Activated naive CD8-positive, alpha-beta T cell (primary cell): ENCODE data around the gene GPSM3.

Experiments
- H3K27ac Mint-ChIP-seq: one replicate; pipeline ENCODE4 v1.8.0; 2021; ENCODE audit warnings: mixed read lengths
- H3K27me3 Mint-ChIP-seq: one replicate; pipeline ENCODE4 v1.8.0; 2021; ENCODE audit warnings: mixed read lengths
- H3K36me3 Mint-ChIP-seq: one replicate; pipeline ENCODE4 v1.8.0; 2021; ENCODE audit warnings: mixed read lengths
- H3K4me1 Mint-ChIP-seq: one replicate; pipeline ENCODE4 v1.8.0; 2021; ENCODE audit warnings: low read depth, mixed read lengths
- H3K4me3 Mint-ChIP-seq: one replicate; pipeline ENCODE4 v1.8.0; 2021; ENCODE audit warnings: mild to moderate bottlenecking, mixed read lengths
- H3K9me3 Mint-ChIP-seq: one replicate; pipeline ENCODE4 v1.8.0; 2021; ENCODE audit warnings: low read depth, mixed read lengths

The GPSM3 gene, protein sequence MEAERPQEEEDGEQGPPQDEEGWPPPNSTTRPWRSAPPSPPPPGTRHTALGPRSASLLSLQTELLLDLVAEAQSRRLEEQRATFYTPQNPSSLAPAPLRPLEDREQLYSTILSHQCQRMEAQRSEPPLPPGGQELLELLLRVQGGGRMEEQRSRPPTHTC

GRCh38 chr6:32192608-32193039 is at the start of gene GPSM3:
Gene GPSM3, minus strand, starts transcription at chr6:32192643. Its CDS starts 130 bp downstream, at chr6:32192513.
- H3K36me3 Mint-ChIP-seq, result peaks cover 3% of the 10 kb centered on the region
- H3K27ac Mint-ChIP-seq, result peak within 1 kb of the TSS; percentile 97
- H3K27me3 Mint-ChIP-seq, result no peaks in the 10 kb centered on the region
- H3K4me3 Mint-ChIP-seq, result peak within 1 kb of the TSS; percentile 94
- H3K9me3 Mint-ChIP-seq, result no peaks in the 10 kb centered on the region
- H3K4me1 Mint-ChIP-seq, result peaks cover 59% of the 10 kb centered on the region

GRCh38 chr6:32240686-32241085 is 48.2 kb upstream of the GPSM3 start:
- H3K4me3 Mint-ChIP-seq, result no peak overlapping the region
- H3K36me3 Mint-ChIP-seq, result no peaks in the 10 kb centered on the region
- H3K27me3 Mint-ChIP-seq, result no peaks in the 10 kb centered on the region
- H3K9me3 Mint-ChIP-seq, result no peaks in the 10 kb centered on the region
- no peak overlapping the region for H3K27ac Mint-ChIP-seq
- peaks cover 9% of the 10 kb centered on the region for H3K4me1 Mint-ChIP-seq

- H3K27ac Mint-ChIP-seq, result no peak overlapping the region
- peaks cover 2% of the 10 kb centered on the region for H3K4me1 Mint-ChIP-seq
- H3K9me3 Mint-ChIP-seq, result no peaks in the 10 kb centered on the region
- H3K27me3 Mint-ChIP-seq, result no peaks in the 10 kb centered on the region
- no peaks in the 10 kb centered on the region for H3K36me3 Mint-ChIP-seq
- H3K4me3 Mint-ChIP-seq, result no peak overlapping the region
Observed at GRCh38 chr6:32239462-32239861, 47.0 kb upstream of the GPSM3 start.

- H3K4me3 Mint-ChIP-seq, result no peak overlapping the region
- H3K9me3 Mint-ChIP-seq, result no peaks in the 10 kb centered on the region
- no peak overlapping the region for H3K27ac Mint-ChIP-seq
Observed at GRCh38 chr6:32234934-32235333, 42.5 kb upstream of the GPSM3 start.

GRCh38 chr6:32226434-32226833 is 34.0 kb upstream of the GPSM3 start:
- Mint-ChIP-seq H3K27me3 (no peaks in the 10 kb centered on the region), H3K9me3 (no peaks in the 10 kb centered on the region), H3K27ac (no peak overlapping the region), H3K4me1 (peaks cover 15% of the 10 kb centered on the region), H3K4me3 (no peak overlapping the region), H3K36me3 (no peaks in the 10 kb centered on the region)

More at GRCh38 chr6:32234934-32235333, 42.5 kb upstream of the GPSM3 start:
- no peaks in the 10 kb centered on the region for H3K4me1 Mint-ChIP-seq
- H3K27me3 Mint-ChIP-seq, result no peaks in the 10 kb centered on the region
- H3K36me3 Mint-ChIP-seq, result no peaks in the 10 kb centered on the region

DNA sequence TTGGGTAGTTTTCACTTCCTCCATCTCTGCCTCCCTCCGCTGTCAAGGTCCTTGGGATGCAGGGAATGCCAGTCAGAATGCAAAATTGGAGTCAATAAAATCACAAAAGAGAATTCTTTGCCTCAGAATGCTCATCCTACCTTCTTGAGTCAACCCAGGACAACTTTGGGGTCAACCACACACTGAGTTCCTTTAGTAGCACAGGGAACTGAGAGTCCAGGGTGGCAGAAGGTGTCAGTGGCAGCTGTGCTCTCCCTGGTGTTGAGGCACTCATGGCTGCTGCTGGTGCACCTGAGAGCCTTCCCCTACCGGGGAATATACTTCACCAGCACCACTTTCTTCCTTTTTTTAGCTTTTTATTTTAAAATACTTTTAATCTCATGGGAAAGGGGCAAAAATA is 32.3 kb upstream of the GPSM3 start:
- Mint-ChIP-seq H3K9me3 (no peaks in the 10 kb centered on the region), H3K4me3 (no peak overlapping the region), H3K27me3 (no peaks in the 10 kb centered on the region), H3K27ac (no peak overlapping the region), H3K4me1 (peaks cover 15% of the 10 kb centered on the region), H3K36me3 (no peaks in the 10 kb centered on the region)

DNA sequence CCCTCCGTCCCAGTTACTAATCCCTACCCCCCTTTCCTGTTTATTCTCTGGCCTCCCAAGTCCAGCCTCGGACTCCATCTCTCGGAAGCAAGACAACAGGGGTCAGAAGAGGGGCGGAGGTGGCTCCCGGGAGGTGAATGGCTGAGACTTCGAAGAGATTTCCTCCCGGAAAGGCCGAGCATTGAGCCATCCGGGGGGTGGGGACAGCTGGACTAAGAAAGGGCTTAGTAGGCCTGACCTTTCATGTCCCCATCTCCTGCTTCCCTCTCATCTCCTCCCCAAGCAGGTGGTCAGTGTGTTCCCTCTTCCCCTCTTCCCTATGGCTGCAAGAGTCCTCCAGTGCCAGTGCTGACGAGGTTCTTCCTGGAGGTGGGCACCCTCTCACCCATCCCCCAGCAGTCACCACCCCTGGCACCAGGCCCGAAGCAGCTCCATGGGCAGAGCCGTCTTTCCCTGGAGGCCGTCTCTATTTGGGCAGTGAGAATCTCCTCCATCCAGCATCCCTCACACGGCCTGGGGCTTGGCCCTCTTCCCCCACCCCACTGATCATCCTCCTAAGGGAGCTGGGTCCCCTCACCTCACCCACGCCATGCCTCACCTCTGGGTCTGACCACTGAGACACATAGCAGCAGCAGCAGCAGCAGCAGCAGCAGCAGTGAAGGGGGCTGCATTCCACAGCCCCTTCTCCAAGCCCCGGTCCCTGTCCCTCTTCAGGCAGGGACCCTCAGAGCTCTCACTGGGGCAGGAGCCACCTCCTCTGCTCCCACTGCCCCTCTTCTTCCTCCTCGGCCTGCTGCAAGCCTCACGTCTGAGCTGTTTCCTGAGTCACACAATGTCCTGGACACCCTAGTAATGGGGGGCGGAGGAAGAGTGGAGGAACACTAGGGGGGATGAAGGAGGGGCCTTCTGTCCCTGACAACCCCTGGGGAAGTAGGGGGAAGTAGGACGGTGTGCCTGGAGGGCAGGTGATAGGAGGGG is 31.1 kb upstream of the GPSM3 start, which contains the start of gene NOTCH4:
Gene NOTCH4 (minus strand): TSS at position 810 of the 978 bp plus-strand sequence. CDS start 139 bp downstream, at position 671.
- peaks cover 13% of the 10 kb centered on the region for H3K4me1 Mint-ChIP-seq
- H3K36me3 Mint-ChIP-seq, result no peaks in the 10 kb centered on the region
- H3K4me3 Mint-ChIP-seq, result no peak within 1 kb of the TSS
- no peak within 1 kb of the TSS for H3K27ac Mint-ChIP-seq
- H3K9me3 Mint-ChIP-seq, result no peaks in the 10 kb centered on the region
- no peaks in the 10 kb centered on the region for H3K27me3 Mint-ChIP-seq

DNA sequence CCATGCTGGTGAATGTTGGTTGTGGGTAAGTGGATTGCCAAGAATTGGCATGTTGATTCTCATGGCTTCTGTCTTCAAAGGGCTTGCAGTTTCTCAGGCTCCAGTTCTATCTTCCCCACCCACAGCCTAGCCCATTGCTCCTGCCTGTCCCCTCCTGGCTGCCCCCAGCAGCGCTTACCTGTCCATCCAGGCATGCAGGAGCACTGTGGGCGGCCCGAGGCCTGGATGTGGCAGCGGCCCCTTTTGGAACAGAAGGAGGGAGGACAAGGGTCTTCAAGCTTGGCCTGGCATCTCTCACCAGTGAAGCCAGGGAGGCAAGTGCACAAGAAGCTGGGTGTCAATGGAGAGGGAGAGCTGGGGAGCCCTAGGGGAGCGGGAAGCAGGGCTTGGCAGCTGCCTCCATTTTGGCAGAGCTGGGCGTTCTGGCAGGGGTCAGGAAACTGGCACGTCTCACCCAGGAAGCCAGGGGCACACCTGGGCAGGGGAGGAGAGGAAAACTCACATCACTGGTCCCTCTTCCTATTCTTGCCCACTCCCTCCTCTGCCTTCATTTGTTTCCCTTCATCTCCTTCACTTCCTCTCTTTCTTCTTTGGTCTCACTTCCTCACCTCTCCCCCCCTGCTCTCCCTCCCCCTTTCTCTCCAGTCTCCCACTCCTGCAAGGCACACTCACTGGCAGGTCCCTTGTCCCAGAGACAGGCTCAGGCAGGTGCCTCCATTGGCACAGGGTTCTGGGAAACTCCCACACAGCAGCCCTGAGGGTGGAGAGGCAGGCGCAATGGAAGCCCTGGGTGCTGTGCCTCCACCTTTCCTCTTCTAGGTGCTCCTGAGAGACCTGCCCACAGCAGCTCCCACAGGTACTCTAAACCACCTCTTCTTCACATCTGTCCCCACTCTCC is 30.1 kb upstream of the GPSM3 start:
- Mint-ChIP-seq H3K4me3 (no peak overlapping the region), H3K9me3 (no peaks in the 10 kb centered on the region), H3K4me1 (peaks cover 13% of the 10 kb centered on the region), H3K27me3 (peaks cover 1% of the 10 kb centered on the region), H3K27ac (no peak overlapping the region), H3K36me3 (peaks cover under 1% of the 10 kb centered on the region)

DNA sequence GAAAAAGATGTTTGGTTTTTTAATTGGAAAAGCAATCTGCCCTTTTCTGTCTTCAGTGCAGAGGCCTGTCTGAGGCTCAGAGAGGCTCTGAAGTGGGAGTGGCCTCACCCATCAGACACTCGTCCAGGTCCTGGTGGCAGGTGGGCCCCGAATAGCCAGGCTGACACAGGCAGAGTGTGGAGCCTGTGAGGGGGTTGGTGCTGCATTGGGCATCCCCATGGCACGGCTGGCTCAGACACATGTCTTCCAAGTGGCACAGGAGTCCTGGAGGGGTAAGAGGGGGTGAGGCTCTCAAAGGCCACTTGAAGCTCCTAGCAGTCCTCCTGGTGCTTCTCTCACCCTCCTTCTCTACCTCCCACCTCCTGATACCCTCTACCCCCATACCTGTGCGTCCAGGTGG is 27.6 kb upstream of the GPSM3 start:
- H3K27ac Mint-ChIP-seq, result no peak overlapping the region
- peaks cover 2% of the 10 kb centered on the region for H3K36me3 Mint-ChIP-seq
- H3K4me3 Mint-ChIP-seq, result no peak overlapping the region
- no peaks in the 10 kb centered on the region for H3K9me3 Mint-ChIP-seq
- peaks cover 13% of the 10 kb centered on the region for H3K4me1 Mint-ChIP-seq
- H3K27me3 Mint-ChIP-seq, result peaks cover 2% of the 10 kb centered on the region

DNA sequence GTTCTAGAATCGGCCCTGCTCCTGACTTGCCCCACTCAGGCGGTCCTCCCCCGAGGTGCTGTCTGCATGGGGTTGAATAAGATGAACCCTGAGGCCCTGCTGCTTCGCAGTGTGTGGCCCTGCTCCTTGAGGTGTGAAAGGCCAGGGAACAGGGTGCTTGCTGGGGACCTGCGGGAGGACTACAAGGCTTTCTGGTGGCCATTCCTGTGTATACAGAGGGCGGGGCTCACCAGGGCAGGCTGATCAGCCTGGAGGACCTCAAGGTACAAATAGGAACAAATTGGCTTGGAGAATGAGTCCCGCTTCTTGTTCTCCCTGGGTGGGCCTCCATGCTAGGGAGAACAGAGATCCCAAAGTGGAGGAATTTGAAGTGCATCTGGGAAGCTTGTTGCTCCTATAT is 25.7 kb upstream of the GPSM3 start:
- H3K27ac Mint-ChIP-seq, result no peak overlapping the region
- no peak overlapping the region for H3K4me3 Mint-ChIP-seq
- no peaks in the 10 kb centered on the region for H3K9me3 Mint-ChIP-seq
- H3K36me3 Mint-ChIP-seq, result peaks cover 2% of the 10 kb centered on the region
- peaks cover 2% of the 10 kb centered on the region for H3K27me3 Mint-ChIP-seq
- H3K4me1 Mint-ChIP-seq, result peaks cover 10% of the 10 kb centered on the region

GRCh38 chr6:32216998-32217397 is 24.6 kb upstream of the GPSM3 start:
- Mint-ChIP-seq H3K9me3 (no peaks in the 10 kb centered on the region), H3K27me3 (peaks cover 2% of the 10 kb centered on the region), H3K4me3 (no peak overlapping the region), H3K4me1 (no peaks in the 10 kb centered on the region), H3K27ac (no peak overlapping the region), H3K36me3 (peaks cover 2% of the 10 kb centered on the region)

DNA sequence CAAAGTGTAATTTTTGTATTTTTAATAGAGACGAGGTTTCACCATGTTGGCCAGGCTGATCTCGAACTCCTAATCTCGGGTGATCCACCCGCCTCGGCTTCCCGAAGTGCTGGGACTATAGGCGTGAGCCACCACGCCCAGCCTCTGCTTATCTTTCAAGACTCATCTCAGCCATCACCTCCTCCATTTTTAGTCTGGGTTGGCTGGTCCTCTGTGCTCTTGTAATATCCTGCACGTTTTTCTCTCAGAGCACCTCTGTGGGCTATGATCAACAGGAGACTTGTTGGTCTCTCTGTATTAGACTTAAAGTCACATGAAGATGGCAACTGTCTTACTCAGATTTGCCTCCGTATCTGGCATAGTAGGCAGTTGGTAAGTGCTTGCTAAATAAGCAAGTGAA is 23.8 kb upstream of the GPSM3 start:
- no peak overlapping the region for H3K27ac Mint-ChIP-seq
- no peaks in the 10 kb centered on the region for H3K9me3 Mint-ChIP-seq
- H3K4me3 Mint-ChIP-seq, result no peak overlapping the region
- peaks cover 2% of the 10 kb centered on the region for H3K36me3 Mint-ChIP-seq
- peaks cover 2% of the 10 kb centered on the region for H3K27me3 Mint-ChIP-seq
- H3K4me1 Mint-ChIP-seq, result no peaks in the 10 kb centered on the region

GRCh38 chr6:32215617-32216016 is 23.2 kb upstream of the GPSM3 start:
- H3K36me3 Mint-ChIP-seq, result peaks cover 2% of the 10 kb centered on the region
- peaks cover 2% of the 10 kb centered on the region for H3K27me3 Mint-ChIP-seq
- no peaks in the 10 kb centered on the region for H3K4me1 Mint-ChIP-seq
- H3K9me3 Mint-ChIP-seq, result no peaks in the 10 kb centered on the region
- H3K27ac Mint-ChIP-seq, result no peak overlapping the region
- H3K4me3 Mint-ChIP-seq, result no peak overlapping the region

- Mint-ChIP-seq H3K9me3 (no peaks in the 10 kb centered on the region), H3K36me3 (peaks cover 2% of the 10 kb centered on the region), H3K27ac (no peak overlapping the region), H3K4me1 (no peaks in the 10 kb centered on the region), H3K4me3 (no peak overlapping the region), H3K27me3 (peaks cover 2% of the 10 kb centered on the region)
Observed at GRCh38 chr6:32214126-32214525, 21.7 kb upstream of the GPSM3 start.
